SK-N-SH (cell line): ENCODE measurements around the gene PYGO1. TPM values are rescaled to one million over a fixed set of nuclear protein-coding genes. Genes with fewer than 3 reads are reported as not detected.
A peak's percentile ranks its signal among the peaks of the same experiment; 100 is the strongest.

Source experiments
- ELF1 ChIP-seq: IDR thresholded peaks from 2 replicates; pipeline ENCODE4 v1.4.0; 2012
- EP300 ChIP-seq, 2 experiments: IDR thresholded peaks; 2 replicates each; pipeline versions ENCODE4 v1.4.0 to v1.6.1; 2012; ENCODE audit warnings: borderline replicate concordance in 1 of 2, low read depth in 1 of 2, low read length in 1 of 2
- FOXJ3 ChIP-seq: sonication (generic); formaldehyde crosslinking; IDR thresholded peaks from 2 replicates; pipeline ENCODE4 v1.5.1; 2020; ENCODE audit warnings: mild to moderate bottlenecking, missing genetic modification reagents
- FOXM1 ChIP-seq: IDR thresholded peaks from 2 replicates; pipeline ENCODE4 v1.4.0; 2012; ENCODE audit warnings: low read depth, mild to moderate bottlenecking
- IRF3 ChIP-seq: fragments of 150-350 bp; IDR thresholded peaks from 2 replicates; pipeline ENCODE4 v1.6.1; 2016; ENCODE audit warnings: mild to moderate bottlenecking, low read depth, low read length
- MAX ChIP-seq: IDR thresholded peaks from 2 replicates; pipeline ENCODE4 v1.4.0; 2012; ENCODE audit warnings: low read depth
- MEF2A ChIP-seq: IDR thresholded peaks from 2 replicates; pipeline ENCODE4 v1.4.0; 2012; ENCODE audit warnings: low read depth, borderline replicate concordance
- MXI1 ChIP-seq: IDR thresholded peaks from 2 replicates; pipeline ENCODE4 v1.6.1; 2012; ENCODE audit warnings: mild to moderate bottlenecking, low read depth, low read length, improper control_type of control experiment
- POLR2AphosphoS5 ChIP-seq: IDR thresholded peaks from 2 replicates; pipeline ENCODE4 v1.6.1; 2012; ENCODE audit warnings: low read depth, low read length
- RAD21 ChIP-seq: IDR thresholded peaks from 2 replicates; pipeline ENCODE4 v1.6.1; 2012; ENCODE audit warnings: mild to moderate bottlenecking, low read length
- RFX5 ChIP-seq: IDR thresholded peaks from 2 replicates; pipeline ENCODE4 v1.6.1; 2012; ENCODE audit warnings: mild to moderate bottlenecking, improper control_type of control experiment, low read length
- TAF1 ChIP-seq: IDR thresholded peaks from 2 replicates; pipeline ENCODE4 v1.6.1; 2012; ENCODE audit warnings: low read depth, mild to moderate bottlenecking, low read length, moderate library complexity, borderline replicate concordance
- TCF12 ChIP-seq: IDR thresholded peaks from 2 replicates; pipeline ENCODE4 v1.4.0; 2012
- USF1 ChIP-seq: IDR thresholded peaks from 2 replicates; pipeline ENCODE4 v1.4.0; 2012; ENCODE audit warnings: low read depth, borderline replicate concordance
- USF2 ChIP-seq: fragments of 150-350 bp; IDR thresholded peaks from 2 replicates; pipeline ENCODE4 v1.6.1; 2017; ENCODE audit warnings: antibody characterized with exemption, low read length, low read depth, borderline replicate concordance
- ZBTB33 ChIP-seq: IDR thresholded peaks from 2 replicates; pipeline ENCODE4 v1.4.0; 2012; ENCODE audit warnings: low read depth, borderline replicate concordance
- polyA plus RNA-seq, 3 experiments: library from polyadenylated mRNA; depleted of rRNA; stranded (reverse); fragments of >200 nt; gene quantifications; 2 replicates each; pipeline ENCODE4 v1.2.3, GENCODE V29; 2012
- TF ChIP-seq, protein P1 (sequence below): IDR thresholded peaks from 2 replicates; pipeline ENCODE4; 2012

Gene PYGO1
- polyA plus RNA-seq, 1 of the 3 experiments (the other 2 are of a cell fraction): 2.3 TPM

DNA sequence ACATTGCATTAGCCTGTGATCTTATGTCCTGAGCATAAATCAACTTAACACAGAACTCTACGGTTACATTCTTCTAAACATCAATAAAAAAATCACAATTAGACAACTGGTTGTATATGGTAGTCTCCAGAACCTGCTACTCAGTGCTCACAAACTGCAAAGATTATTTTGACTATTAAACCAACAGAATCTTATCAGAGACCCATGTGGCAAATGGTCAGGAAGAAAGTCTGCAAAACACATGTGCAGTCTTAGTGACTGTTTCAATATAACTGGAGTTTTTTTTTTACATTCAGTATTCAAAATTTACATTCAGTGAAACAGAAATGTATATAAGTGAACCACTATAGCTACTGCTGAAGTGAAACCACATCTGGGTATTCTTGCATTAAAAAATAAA is 27.3 kb upstream of the PYGO1 start (continued):
- TF ChIP-seq IRF3 (no peak), MXI1 (peak; percentile 67; the same call in 1 of the 2 replicates), TCF12 (0 out of 2 replicates have a peak, but pooled peaks have one; percentile 14), MEF2A (no peak), FOXJ3 (CRISPR knock-in tag) (no peak), FOXM1 (no peak), USF1 (no peak), USF2 (no peak), MAX (no peak), RAD21 (no peak), ELF1 (no peak), POLR2AphosphoS5 (no peak), EP300 (IDR thresholded peaks at IDR 0.05; ENCODE audit: borderline replicate concordance in 1 of 2, low read depth in 1 of 2, low read length in 1 of 2) (peak in 1 of 2 experiments; percentile 49; a peak in 1 of 4 replicates), RFX5 (no peak), TAF1 (no peak), ZBTB33 (no peak)
- TF ChIP-seq, protein P1, sequence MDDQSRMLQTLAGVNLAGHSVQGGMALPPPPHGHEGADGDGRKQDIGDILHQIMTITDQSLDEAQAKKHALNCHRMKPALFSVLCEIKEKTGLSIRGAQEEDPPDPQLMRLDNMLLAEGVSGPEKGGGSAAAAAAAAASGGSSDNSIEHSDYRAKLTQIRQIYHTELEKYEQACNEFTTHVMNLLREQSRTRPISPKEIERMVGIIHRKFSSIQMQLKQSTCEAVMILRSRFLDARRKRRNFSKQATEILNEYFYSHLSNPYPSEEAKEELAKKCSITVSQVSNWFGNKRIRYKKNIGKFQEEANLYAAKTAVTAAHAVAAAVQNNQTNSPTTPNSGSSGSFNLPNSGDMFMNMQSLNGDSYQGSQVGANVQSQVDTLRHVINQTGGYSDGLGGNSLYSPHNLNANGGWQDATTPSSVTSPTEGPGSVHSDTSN: no peak
